Measurements from ENCODE around the gene COL6A1. TPM values are rescaled to one million over a fixed set of nuclear protein-coding genes. Genes with fewer than 3 reads are reported as not detected.
"Not testable (repeated sequence)": the region's sequence is repeated elsewhere in the genome, so short reads cannot be mapped to it uniquely, and the experiment has no call there.

Gene COL6A1
- total RNA-seq, 4 donors from 2014 or later: 356 to 669 (median 427) TPM

DNA sequence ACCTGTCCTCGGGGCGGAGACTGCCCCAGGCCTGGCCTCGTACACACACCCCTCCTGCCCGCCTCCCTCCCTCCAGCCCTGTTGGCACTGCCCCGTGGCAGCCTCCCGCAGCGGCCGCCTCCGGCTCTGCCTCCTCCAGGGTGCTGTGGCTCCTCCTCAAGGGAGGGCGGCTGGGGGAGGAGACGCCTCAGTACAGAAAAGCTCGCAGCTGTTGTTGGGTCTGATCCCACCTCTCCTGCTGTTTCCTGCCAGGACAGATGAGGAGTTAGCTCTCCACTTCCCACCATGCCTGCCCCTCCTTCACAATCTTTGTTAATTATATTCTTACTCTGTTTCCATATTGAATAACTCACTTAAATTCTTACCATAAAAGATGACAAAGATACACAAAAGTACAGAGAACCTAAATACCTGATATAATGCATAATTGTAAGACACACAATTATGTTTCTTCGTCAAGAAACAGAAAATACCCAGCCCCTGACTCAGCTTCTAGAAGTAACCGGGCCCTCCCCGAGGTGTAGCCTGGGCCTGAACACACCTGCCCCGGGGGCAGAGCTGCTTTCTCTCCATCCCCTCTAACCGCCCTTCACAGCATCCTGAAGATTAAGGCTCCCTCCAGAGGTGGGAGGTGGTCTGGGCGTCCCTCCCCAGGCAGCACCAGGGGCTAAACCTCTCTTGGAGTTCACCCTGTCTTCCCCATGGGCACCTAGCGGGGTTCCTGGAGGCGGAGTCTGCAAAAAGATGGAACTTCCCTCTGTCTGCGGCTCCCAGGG is 30.6 kb upstream of the COL6A1 start:
- Histone ChIP-seq H3K4me3 (no peak overlapping the region), H3K27ac (no peak overlapping the region), H3K27me3 (peaks cover 0 to 9% of the 10 kb centered on the region in 2 donors), H3K36me3 (no peaks in the 10 kb centered on the region), H3K9me3 (no peaks in the 10 kb centered on the region), H3K4me1 (peaks cover 0 to 22% (median 3%) of the 10 kb centered on the region in 4 donors)
- no peak for DNase-seq (ENCODE audit: low spot score in 2 of 2)
- WGBS, 2 donors: 35 to 40% methylated on average over 20 to 21 of the region's 21 CpGs
- no peak for TF ChIP-seq EP300 (IDR thresholded peaks at IDR 0.05)
- no peak for TF ChIP-seq POLR2A (IDR thresholded peaks at IDR 0.05)
- TF ChIP-seq CTCF (IDR thresholded peaks at IDR 0.05): no peak

- 85 to 87% methylated on average over 15 of the region's 15 CpGs for WGBS, 2 donors
- DNase-seq (ENCODE audit: low spot score in 2 of 2): no peak
- H3K36me3 ChIP-seq: no peaks in the 10 kb centered on the region
- no peak overlapping the region for H3K27ac ChIP-seq
- TF ChIP-seq EP300 (IDR thresholded peaks at IDR 0.05): no peak
- TF ChIP-seq POLR2A (IDR thresholded peaks at IDR 0.05): no peak
- TF ChIP-seq CTCF (IDR thresholded peaks at IDR 0.05): no peak
- H3K9me3 ChIP-seq: no peaks in the 10 kb centered on the region
- H3K4me1 ChIP-seq: peaks cover 0 to 22% (median 3%) of the 10 kb centered on the region in 4 donors
- H3K4me3 ChIP-seq: no peak overlapping the region
- H3K27me3 ChIP-seq: peaks cover 0 to 9% of the 10 kb centered on the region in 2 donors
Measured at GRCh38 chr21:45951676-45952075, 29.9 kb upstream of the COL6A1 start.

- Histone ChIP-seq H3K27ac (peak overlapping the region in 1 of 4 donors; percentile 2), H3K4me1 (peaks cover 0 to 26% (median 8%) of the 10 kb centered on the region in 4 donors)
- not testable (repeated sequence) for H3K36me3 ChIP-seq; H3K4me3 ChIP-seq; DNase-seq (ENCODE audit: low spot score in 2 of 2); H3K27me3 ChIP-seq; H3K9me3 ChIP-seq
- WGBS, 2 donors: 90 to 96% methylated on average over 10 of the region's 10 CpGs
Measured at GRCh38 chr21:45952527-45952926, 29.0 kb upstream of the COL6A1 start.

GRCh38 chr21:45952974-45953373 is 28.6 kb upstream of the COL6A1 start:
- Histone ChIP-seq H3K36me3 (no peaks in the 10 kb centered on the region), H3K27ac (peak overlapping the region in 2 of 4 donors; percentile 2 to 73), H3K4me3 (no peak overlapping the region), H3K27me3 (peaks cover 0 to 9% of the 10 kb centered on the region in 2 donors), H3K9me3 (no peaks in the 10 kb centered on the region), H3K4me1 (peaks cover 0 to 30% (median 12%) of the 10 kb centered on the region in 4 donors)
- DNase-seq (ENCODE audit: low spot score in 2 of 2): no peak
- no peak for TF ChIP-seq EP300 (IDR thresholded peaks at IDR 0.05)
- WGBS, 2 donors: 59 to 65% methylated on average over 11 of the region's 11 CpGs

DNA sequence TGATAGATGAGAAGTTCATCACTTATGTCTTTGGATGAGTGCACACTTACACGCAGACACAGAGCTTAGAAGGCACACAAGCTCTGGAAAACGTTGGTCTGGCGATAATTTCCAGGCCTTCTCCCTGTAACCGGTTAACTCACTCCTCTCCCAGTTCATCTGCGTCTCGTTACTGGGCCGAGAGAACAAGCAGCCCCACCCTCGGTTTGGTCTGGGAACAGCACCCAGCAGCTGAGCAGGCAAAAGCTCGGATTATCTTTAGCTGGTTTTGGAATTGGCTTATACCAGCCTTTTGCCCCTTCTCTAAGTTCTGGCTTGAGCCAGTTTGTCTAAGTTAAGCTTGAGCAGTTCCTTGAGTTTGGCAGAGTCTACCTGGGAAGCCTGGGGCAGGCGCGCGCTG is 27.3 kb upstream of the COL6A1 start:
- Histone ChIP-seq H3K27me3 (peaks cover 0 to 9% of the 10 kb centered on the region in 2 donors), H3K27ac (peak overlapping the region; percentile 11 to 81 (median 62)), H3K36me3 (no peaks in the 10 kb centered on the region), H3K9me3 (no peaks in the 10 kb centered on the region), H3K4me3 (no peak overlapping the region), H3K4me1 (peaks cover 0 to 43% (median 18%) of the 10 kb centered on the region in 4 donors)
- DNase-seq (ENCODE audit: low spot score in 2 of 2): no peak
- TF ChIP-seq EP300 (IDR thresholded peaks at IDR 0.05) (no peak), CTCF (IDR thresholded peaks at IDR 0.05) (peak in 2 of 5 experiments; percentile 21 to 28)
- 22 to 23% methylated on average over 12 of the region's 12 CpGs for WGBS, 2 donors

GRCh38 chr21:45954921-45955320 is 26.6 kb upstream of the COL6A1 start:
- 90 to 92% methylated on average over 6 of the region's 6 CpGs for WGBS, 2 donors
- Histone ChIP-seq H3K27me3 (peaks cover 0 to 8% of the 10 kb centered on the region in 2 donors), H3K27ac (peak overlapping the region in 1 of 4 donors; percentile 81), H3K4me3 (no peak overlapping the region), H3K36me3 (no peaks in the 10 kb centered on the region), H3K4me1 (peaks cover 0 to 47% (median 22%) of the 10 kb centered on the region in 4 donors), H3K9me3 (no peaks in the 10 kb centered on the region)
- TF ChIP-seq CTCF (IDR thresholded peaks at IDR 0.05) (no peak), EP300 (IDR thresholded peaks at IDR 0.05) (no peak), POLR2A (IDR thresholded peaks at IDR 0.05) (no peak)
- DNase-seq (ENCODE audit: low spot score in 2 of 2): no peak
